GM12892 (cell line): Measurements from ENCODE around the gene ESYT1.

Source experiments
- POLR2A ChIP-seq: IDR thresholded peaks from 2 replicates; pipeline ENCODE4 v1.6.1; 2011; ENCODE audit warnings: low read depth, low read length, control low read depth
- POLR2AphosphoS5 ChIP-seq: IDR thresholded peaks from 2 replicates; pipeline ENCODE4 v1.6.1; 2011; ENCODE audit warnings: low read depth, low read length, control low read depth
- TAF1 ChIP-seq: IDR thresholded peaks from 2 replicates; pipeline ENCODE4 v1.6.1; 2011; ENCODE audit warnings: low read depth, mild to moderate bottlenecking, control low read depth, low read length, borderline replicate concordance

DNA sequence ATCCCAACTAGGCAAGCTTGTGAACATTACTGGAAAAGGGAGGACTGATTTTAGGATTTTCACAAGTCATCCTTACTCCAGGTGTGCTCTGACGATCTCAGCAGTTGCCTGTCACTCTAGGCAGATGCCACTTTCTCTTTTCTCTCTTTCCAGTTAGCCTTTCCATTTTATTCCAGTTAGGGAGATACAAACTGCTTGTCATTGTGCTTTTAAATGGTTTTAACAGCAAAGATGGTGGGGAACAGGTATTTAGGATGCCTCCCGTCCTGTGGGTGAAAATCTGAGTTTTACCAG lies 22.5 kb upstream of the ESYT1 start:
- no peak for TF ChIP-seq TAF1
- TF ChIP-seq POLR2A, result no peak
- TF ChIP-seq POLR2AphosphoS5, result no peak
